Adrenal gland (tissue), 5 donors: ENCODE data around the gene CHD3.

Experiments used
- POLR2A ChIP-seq, 2 donors: fragments of 450-650 bp; IDR thresholded peaks; one replicate each; pipeline ENCODE4 v1.6.1; 2017; ENCODE audit warnings: antibody characterized with exemption in 2 of 2, mild to moderate bottlenecking in 2 of 2, moderate library complexity in 1 of 2
- TF ChIP-seq, protein P1 (sequence below), 6 experiments: fragments of 450-650 bp in 4 of 6; fragments of 200-600 bp in 2 of 6; sonication (generic) in 1 of 6; IDR thresholded peaks; 1 replicate in 5 of 6; 2 replicates in 1 of 6; pipeline versions ENCODE4 v1.5.1 to v1.8.0; 2016 to 2021; ENCODE audit warnings: antibody characterized with exemption in 6 of 6, mild to moderate bottlenecking in 2 of 6, moderate library complexity in 1 of 6
- donor health status: DM: no; HTN: no; CAD: no.

DNA sequence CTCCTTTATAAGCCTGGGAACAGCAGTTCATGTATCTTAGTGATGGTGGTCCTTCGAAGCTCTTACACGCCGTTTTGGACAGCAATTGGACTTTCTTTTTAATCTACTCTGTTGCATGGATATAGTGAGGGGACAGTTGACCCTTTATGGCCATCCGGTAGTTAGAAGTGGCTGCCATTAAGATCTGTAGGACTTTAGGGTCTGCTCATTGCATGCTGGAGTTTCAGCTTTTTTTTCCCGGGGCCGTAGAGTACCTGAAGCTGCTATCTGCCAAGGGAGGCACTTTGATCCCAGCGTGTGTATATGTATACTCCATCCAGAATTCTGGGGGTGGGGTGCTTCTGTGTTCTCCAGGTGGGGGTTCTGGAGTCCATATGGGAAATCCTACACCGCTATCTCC is 29.6 kb upstream of the CHD3 start:
- no peak for TF ChIP-seq POLR2A (IDR thresholded peaks at IDR 0.05)
- TF ChIP-seq, protein P1, sequence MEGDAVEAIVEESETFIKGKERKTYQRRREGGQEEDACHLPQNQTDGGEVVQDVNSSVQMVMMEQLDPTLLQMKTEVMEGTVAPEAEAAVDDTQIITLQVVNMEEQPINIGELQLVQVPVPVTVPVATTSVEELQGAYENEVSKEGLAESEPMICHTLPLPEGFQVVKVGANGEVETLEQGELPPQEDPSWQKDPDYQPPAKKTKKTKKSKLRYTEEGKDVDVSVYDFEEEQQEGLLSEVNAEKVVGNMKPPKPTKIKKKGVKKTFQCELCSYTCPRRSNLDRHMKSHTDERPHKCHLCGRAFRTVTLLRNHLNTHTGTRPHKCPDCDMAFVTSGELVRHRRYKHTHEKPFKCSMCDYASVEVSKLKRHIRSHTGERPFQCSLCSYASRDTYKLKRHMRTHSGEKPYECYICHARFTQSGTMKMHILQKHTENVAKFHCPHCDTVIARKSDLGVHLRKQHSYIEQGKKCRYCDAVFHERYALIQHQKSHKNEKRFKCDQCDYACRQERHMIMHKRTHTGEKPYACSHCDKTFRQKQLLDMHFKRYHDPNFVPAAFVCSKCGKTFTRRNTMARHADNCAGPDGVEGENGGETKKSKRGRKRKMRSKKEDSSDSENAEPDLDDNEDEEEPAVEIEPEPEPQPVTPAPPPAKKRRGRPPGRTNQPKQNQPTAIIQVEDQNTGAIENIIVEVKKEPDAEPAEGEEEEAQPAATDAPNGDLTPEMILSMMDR (IDR thresholded peaks at IDR 0.05) = no peak
